Tibial artery (tissue), 4 donors: ENCODE measurements around the gene RASSF1.
"Not testable (repeated sequence)": the region's sequence is repeated elsewhere in the genome, so short reads cannot be mapped to it uniquely, and the experiment has no call there.

ENCODE experiments used
- DNase-seq, 2 donors: peaks; one replicate each; pipeline ENCODE4 v3.0.0-alpha.2; 2019
- H3K27ac ChIP-seq, 2 donors: fragments of 200-600 bp; sonication (generic) in 1 of 2; 1 replicate in 1 of 2; 2 replicates in 1 of 2; pipeline ENCODE4 v1.5.1; 2018 to 2019; ENCODE audit warnings: mild to moderate bottlenecking in 1 of 2
- H3K27me3 ChIP-seq, 2 donors: fragments of 200-600 bp; sonication (generic) in 1 of 2; one replicate each; pipeline versions ENCODE4 v1.5.1 to v1.6.0; 2016 to 2019
- H3K36me3 ChIP-seq, 3 donors: fragments of 200-600 bp; sonication (generic) in 2 of 3; one replicate each; pipeline ENCODE4 v1.5.1; 2016 to 2019; ENCODE audit warnings: mild to moderate bottlenecking in 2 of 3
- H3K4me1 ChIP-seq, 4 donors: fragments of 200-600 bp; sonication (generic) in 2 of 4; 1 replicate in 3 of 4; 2 replicates in 1 of 4; pipeline ENCODE4 v1.5.1; 2016 to 2019
- H3K4me3 ChIP-seq, 2 donors: fragments of 200-600 bp; sonication (generic) in 1 of 2; 1 replicate in 1 of 2; 2 replicates in 1 of 2; pipeline ENCODE4 v1.5.1; 2018 to 2019; ENCODE audit warnings: mild to moderate bottlenecking in 2 of 2
- H3K9me3 ChIP-seq, 3 donors: fragments of 200-600 bp; sonication (generic) in 1 of 3; one replicate each; pipeline ENCODE4 v1.5.1; 2016 to 2019
- intact Hi-C: fragments of 100-400 bp; cut with DNase I; formaldehyde crosslinking; loops from one replicate; pipeline ENCODE4 v1.15.0; 2023; ENCODE audit warnings: low total_unique reads
- TF ChIP-seq, protein P1 (sequence below), 2 experiments: fragments of 200-600 bp in 1 of 2; fragments of 450-650 bp in 1 of 2; IDR thresholded peaks; one replicate each; pipeline ENCODE4 v1.5.1; 2017 to 2019; ENCODE audit warnings: antibody characterized with exemption in 2 of 2, mild to moderate bottlenecking in 1 of 2, moderate library complexity in 1 of 2

Gene RASSF1

GRCh38 chr3:50286322-50287227 lies 54.1 kb downstream of the RASSF1 start:
- peaks cover 0 to 15% (median 9%) of the 10 kb centered on the region in 4 donors for H3K4me1 ChIP-seq
- H3K4me3 ChIP-seq: no peak overlapping the region
- no peak overlapping the region for H3K27ac ChIP-seq
- no peak for DNase-seq
- H3K27me3 ChIP-seq: no peaks in the 10 kb centered on the region
- TF ChIP-seq, protein P1, sequence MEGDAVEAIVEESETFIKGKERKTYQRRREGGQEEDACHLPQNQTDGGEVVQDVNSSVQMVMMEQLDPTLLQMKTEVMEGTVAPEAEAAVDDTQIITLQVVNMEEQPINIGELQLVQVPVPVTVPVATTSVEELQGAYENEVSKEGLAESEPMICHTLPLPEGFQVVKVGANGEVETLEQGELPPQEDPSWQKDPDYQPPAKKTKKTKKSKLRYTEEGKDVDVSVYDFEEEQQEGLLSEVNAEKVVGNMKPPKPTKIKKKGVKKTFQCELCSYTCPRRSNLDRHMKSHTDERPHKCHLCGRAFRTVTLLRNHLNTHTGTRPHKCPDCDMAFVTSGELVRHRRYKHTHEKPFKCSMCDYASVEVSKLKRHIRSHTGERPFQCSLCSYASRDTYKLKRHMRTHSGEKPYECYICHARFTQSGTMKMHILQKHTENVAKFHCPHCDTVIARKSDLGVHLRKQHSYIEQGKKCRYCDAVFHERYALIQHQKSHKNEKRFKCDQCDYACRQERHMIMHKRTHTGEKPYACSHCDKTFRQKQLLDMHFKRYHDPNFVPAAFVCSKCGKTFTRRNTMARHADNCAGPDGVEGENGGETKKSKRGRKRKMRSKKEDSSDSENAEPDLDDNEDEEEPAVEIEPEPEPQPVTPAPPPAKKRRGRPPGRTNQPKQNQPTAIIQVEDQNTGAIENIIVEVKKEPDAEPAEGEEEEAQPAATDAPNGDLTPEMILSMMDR (IDR thresholded peaks at IDR 0.05): no peak
- intact Hi-C loops: no loop called here
- H3K9me3 ChIP-seq: no peaks in the 10 kb centered on the region
- peaks cover 18 to 47% (median 36%) of the 10 kb centered on the region in 3 donors for H3K36me3 ChIP-seq

DNA sequence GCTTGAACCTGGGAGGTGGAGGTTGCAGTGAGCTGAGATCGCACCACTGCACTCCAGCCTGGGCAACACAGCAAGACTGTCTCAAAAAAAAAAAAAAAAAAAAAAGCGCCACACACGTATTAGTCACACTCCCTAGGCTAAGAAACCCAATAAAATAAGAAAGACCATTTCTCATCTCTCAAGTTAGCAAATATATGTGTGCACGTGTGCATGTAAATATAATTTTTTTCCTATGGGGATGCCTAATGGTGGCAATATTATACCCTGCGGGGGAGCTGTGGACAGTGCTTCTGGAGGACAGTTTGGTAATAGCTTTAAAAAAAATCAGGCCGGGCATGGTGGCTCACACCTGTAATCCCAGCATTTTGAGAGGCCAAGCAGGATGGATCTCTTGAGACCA lies 56.5 kb downstream of the RASSF1 start:
- H3K4me1 ChIP-seq, H3K27ac ChIP-seq, H3K4me3 ChIP-seq, H3K27me3 ChIP-seq, H3K9me3 ChIP-seq, DNase-seq, intact Hi-C loops: not testable (repeated sequence)
- H3K36me3 ChIP-seq: peaks cover 12 to 32% (median 23%) of the 10 kb centered on the region in 3 donors
